Measurements from ENCODE around the gene GLMN.

The GLMN gene

GRCh38 chr1:92218559-92218958, 80.2 kb downstream of the GLMN start:
- DNase-seq (ENCODE audit: extremely low read depth, low read depth) = no peak
- no peak for TF ChIP-seq CTCF (IDR thresholded peaks at IDR 0.05; ENCODE audit: low read depth, low read length)

GRCh38 chr1:92217721-92218120, 81.1 kb downstream of the GLMN start, which contains the start of gene C1orf146:
C1orf146 (plus strand) TSS chr1:92217915; CDS start chr1:92231421, 13,506 bp downstream.
- no peak for TF ChIP-seq CTCF (IDR thresholded peaks at IDR 0.05; ENCODE audit: low read depth, low read length)
- no peak for DNase-seq (ENCODE audit: extremely low read depth, low read depth)

- TF ChIP-seq CTCF (IDR thresholded peaks at IDR 0.05; ENCODE audit: low read depth, low read length) = no peak
- DNase-seq (ENCODE audit: extremely low read depth, low read depth) = no peak
Measured at GRCh38 chr1:92211166-92211565, 87.6 kb downstream of the GLMN start.

- no peak for DNase-seq (ENCODE audit: extremely low read depth, low read depth)
- no peak for TF ChIP-seq CTCF (IDR thresholded peaks at IDR 0.05; ENCODE audit: low read depth, low read length)
Measured at GRCh38 chr1:92210701-92211100, 88.1 kb downstream of the GLMN start.

GRCh38 chr1:92203105-92203504, 95.7 kb downstream of the GLMN start:
- no peak for TF ChIP-seq CTCF (IDR thresholded peaks at IDR 0.05; ENCODE audit: low read depth, low read length)
- no peak for DNase-seq (ENCODE audit: extremely low read depth, low read depth)

- DNase-seq (ENCODE audit: extremely low read depth, low read depth) = no peak
- no peak for TF ChIP-seq CTCF (IDR thresholded peaks at IDR 0.05; ENCODE audit: low read depth, low read length)
Measured at GRCh38 chr1:92201973-92202372, 96.8 kb downstream of the GLMN start.
